ENCODE results near the gene C16orf46. TPM values are rescaled to one million over a fixed set of nuclear protein-coding genes. Genes with fewer than 3 reads are reported as not detected.

The C16orf46 gene
- polyA plus RNA-seq, 1 of the 3 experiments (the other 2 are of a cell fraction): 1.5 TPM

DNA sequence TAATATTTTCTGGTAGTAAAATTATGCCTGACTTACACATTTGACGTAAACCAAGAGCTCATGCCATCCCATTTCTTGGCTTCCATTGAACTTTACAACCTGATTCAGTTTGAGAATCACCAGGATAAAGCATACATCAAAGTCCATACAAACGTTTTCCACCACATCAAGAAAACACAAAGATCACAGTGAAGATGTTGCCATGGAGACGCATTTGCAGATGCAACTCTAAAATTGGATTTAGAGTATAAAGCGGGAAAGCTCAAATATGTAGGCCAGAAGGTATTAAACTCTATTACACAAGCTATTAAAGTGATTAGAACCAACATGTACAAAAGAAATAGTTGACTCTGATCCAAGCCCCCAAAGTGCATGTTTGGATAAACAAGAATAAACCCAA is 10.4 kb downstream of the C16orf46 start:
- no peaks in the 10 kb centered on the region for H4K20me1 ChIP-seq (ENCODE audit: insufficient read depth)
- no peak overlapping the region for H2AFZ ChIP-seq (ENCODE audit: low read depth)
- no peaks in the 10 kb centered on the region for H3K79me2 ChIP-seq (ENCODE audit: insufficient read depth)
- ChIA-PET CTCF (interaction anchor here (0.8 to 2.4 kb wide), 3 partner anchors 18 to 62 kb away, joined by 3 to 8 read pairs (median 3); partner anchors contain the start of gene ATMIN), POLR2A (no interaction called here)
- H3K4me2 ChIP-seq: no peak overlapping the region
- H3K27me3 ChIP-seq (ENCODE audit: insufficient read depth): no peaks in the 10 kb centered on the region
- H3F3A ChIP-seq (replicated peaks; ENCODE audit: insufficient read depth): no peaks in the 10 kb centered on the region
- H3K4me1 ChIP-seq (ENCODE audit: control insufficient read depth in 1 of 2, insufficient read depth in 2 of 2, low read depth in 1 of 2, low read length in 1 of 2): no peaks in the 10 kb centered on the region
- no peaks in the 10 kb centered on the region for H3K9me2 ChIP-seq
- H3K4me3 ChIP-seq (ENCODE audit: low read depth in 2 of 2, low read length in 1 of 2): no peak overlapping the region
- no peak overlapping the region for H3K27ac ChIP-seq (ENCODE audit: low read depth in 2 of 2, low read length in 1 of 2)
- no peaks in the 10 kb centered on the region for H3K36me3 ChIP-seq (replicated peaks in 1 of 2; ENCODE audit: control insufficient read depth in 1 of 2, insufficient read depth in 2 of 2, low read length in 1 of 2)
- H3K9me3 ChIP-seq: no peaks in the 10 kb centered on the region
- DNase-seq: no peak
- 73% methylated on average over 4 of the region's 4 CpGs for WGBS (ENCODE audit: low lambda C conversion rate)
- no peak for TF ChIP-seq MXI1 (IDR thresholded peaks at IDR 0.05; ENCODE audit: low read depth, low read length)
- TF ChIP-seq TAF1 (IDR thresholded peaks at IDR 0.05; ENCODE audit: borderline replicate concordance, low read depth, low read length): no peak
- no peak overlapping the region for H3K9ac ChIP-seq

DNA sequence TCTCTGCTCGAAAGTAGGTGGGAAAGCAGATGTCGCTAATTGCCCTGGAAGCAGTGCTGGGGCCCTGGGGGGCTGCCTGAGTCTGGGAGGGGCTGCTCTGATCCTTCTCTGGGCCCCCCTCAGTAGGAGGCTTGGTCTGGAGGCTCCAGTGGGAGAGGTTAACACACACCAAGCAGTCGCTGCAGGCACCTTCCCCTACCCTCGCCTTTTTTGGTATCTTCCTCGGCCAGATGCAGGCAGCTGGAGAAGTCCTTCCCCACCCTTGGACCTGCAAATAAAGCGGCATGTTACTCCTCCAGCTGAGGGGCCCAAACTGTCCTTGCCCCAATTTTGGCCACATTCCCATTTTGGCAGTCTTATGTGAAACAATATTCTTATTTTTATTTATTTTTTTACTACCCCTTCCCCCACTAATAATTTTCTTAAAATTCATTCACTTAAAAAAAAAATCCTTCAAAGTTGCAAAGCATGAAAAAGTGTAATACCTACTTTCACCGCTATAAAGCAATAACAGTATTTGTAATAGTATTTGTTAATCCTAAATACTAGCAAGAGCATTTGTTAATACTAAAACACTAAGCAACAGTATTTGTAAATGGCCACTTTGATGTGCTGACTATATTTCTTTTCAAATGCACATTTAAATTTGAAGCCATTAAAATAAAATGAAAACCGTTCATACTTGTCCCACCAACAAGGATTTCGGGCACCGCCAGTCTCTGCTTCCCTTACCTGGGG is 15.0 kb downstream of the C16orf46 start:
- Histone ChIP-seq H3F3A (replicated peaks; ENCODE audit: insufficient read depth) (no peaks in the 10 kb centered on the region), H3K9me2 (no peaks in the 10 kb centered on the region), H2AFZ (ENCODE audit: low read depth) (no peak overlapping the region), H3K27ac (ENCODE audit: low read depth in 2 of 2, low read length in 1 of 2) (no peak overlapping the region), H3K9ac (no peak overlapping the region), H3K4me3 (ENCODE audit: low read depth in 2 of 2, low read length in 1 of 2) (no peak overlapping the region), H3K4me1 (ENCODE audit: control insufficient read depth in 1 of 2, insufficient read depth in 2 of 2, low read depth in 1 of 2, low read length in 1 of 2) (no peaks in the 10 kb centered on the region), H3K9me3 (no peaks in the 10 kb centered on the region), H4K20me1 (ENCODE audit: insufficient read depth) (no peaks in the 10 kb centered on the region), H3K36me3 (replicated peaks in 1 of 2; ENCODE audit: control insufficient read depth in 1 of 2, insufficient read depth in 2 of 2, low read length in 1 of 2) (no peaks in the 10 kb centered on the region), H3K4me2 (no peak overlapping the region), H3K79me2 (ENCODE audit: insufficient read depth) (no peaks in the 10 kb centered on the region), H3K27me3 (ENCODE audit: insufficient read depth) (no peaks in the 10 kb centered on the region)
- CTCF ChIA-PET: no interaction called here
- no peak for TF ChIP-seq RAD21 (IDR thresholded peaks at IDR 0.05; ENCODE audit: low read length)
- TF ChIP-seq, protein P1, sequence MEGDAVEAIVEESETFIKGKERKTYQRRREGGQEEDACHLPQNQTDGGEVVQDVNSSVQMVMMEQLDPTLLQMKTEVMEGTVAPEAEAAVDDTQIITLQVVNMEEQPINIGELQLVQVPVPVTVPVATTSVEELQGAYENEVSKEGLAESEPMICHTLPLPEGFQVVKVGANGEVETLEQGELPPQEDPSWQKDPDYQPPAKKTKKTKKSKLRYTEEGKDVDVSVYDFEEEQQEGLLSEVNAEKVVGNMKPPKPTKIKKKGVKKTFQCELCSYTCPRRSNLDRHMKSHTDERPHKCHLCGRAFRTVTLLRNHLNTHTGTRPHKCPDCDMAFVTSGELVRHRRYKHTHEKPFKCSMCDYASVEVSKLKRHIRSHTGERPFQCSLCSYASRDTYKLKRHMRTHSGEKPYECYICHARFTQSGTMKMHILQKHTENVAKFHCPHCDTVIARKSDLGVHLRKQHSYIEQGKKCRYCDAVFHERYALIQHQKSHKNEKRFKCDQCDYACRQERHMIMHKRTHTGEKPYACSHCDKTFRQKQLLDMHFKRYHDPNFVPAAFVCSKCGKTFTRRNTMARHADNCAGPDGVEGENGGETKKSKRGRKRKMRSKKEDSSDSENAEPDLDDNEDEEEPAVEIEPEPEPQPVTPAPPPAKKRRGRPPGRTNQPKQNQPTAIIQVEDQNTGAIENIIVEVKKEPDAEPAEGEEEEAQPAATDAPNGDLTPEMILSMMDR (IDR thresholded peaks at IDR 0.05): no peak
- TF ChIP-seq SIN3A (IDR thresholded peaks at IDR 0.05; ENCODE audit: borderline replicate concordance, low read depth, low read length): no peak
- no peak for TF ChIP-seq POLR2AphosphoS5 (IDR thresholded peaks at IDR 0.05; ENCODE audit: low read depth, low read length)
- TF ChIP-seq, protein P2, sequence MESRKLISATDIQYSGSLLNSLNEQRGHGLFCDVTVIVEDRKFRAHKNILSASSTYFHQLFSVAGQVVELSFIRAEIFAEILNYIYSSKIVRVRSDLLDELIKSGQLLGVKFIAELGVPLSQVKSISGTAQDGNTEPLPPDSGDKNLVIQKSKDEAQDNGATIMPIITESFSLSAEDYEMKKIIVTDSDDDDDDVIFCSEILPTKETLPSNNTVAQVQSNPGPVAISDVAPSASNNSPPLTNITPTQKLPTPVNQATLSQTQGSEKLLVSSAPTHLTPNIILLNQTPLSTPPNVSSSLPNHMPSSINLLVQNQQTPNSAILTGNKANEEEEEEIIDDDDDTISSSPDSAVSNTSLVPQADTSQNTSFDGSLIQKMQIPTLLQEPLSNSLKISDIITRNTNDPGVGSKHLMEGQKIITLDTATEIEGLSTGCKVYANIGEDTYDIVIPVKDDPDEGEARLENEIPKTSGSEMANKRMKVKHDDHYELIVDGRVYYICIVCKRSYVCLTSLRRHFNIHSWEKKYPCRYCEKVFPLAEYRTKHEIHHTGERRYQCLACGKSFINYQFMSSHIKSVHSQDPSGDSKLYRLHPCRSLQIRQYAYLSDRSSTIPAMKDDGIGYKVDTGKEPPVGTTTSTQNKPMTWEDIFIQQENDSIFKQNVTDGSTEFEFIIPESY (IDR thresholded peaks at IDR 0.05; ENCODE audit: borderline replicate concordance, low read depth): no peak
- TF ChIP-seq, protein P3, sequence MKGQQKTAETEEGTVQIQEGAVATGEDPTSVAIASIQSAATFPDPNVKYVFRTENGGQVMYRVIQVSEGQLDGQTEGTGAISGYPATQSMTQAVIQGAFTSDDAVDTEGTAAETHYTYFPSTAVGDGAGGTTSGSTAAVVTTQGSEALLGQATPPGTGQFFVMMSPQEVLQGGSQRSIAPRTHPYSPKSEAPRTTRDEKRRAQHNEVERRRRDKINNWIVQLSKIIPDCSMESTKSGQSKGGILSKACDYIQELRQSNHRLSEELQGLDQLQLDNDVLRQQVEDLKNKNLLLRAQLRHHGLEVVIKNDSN (IDR thresholded peaks at IDR 0.05; ENCODE audit: borderline replicate concordance, low read depth): no peak
- TF ChIP-seq ELF1 (IDR thresholded peaks at IDR 0.05): no peak
- no peak for TF ChIP-seq NRF1 (IDR thresholded peaks at IDR 0.05; ENCODE audit: low read depth, low read length)
- TF ChIP-seq JUND (IDR thresholded peaks at IDR 0.05): no peak
- no peak for TF ChIP-seq RXRA (IDR thresholded peaks at IDR 0.05; ENCODE audit: borderline replicate concordance, low read depth)
- TF ChIP-seq SMC3 (IDR thresholded peaks at IDR 0.05; ENCODE audit: low read depth, low read length): no peak
- TF ChIP-seq, protein P4, sequence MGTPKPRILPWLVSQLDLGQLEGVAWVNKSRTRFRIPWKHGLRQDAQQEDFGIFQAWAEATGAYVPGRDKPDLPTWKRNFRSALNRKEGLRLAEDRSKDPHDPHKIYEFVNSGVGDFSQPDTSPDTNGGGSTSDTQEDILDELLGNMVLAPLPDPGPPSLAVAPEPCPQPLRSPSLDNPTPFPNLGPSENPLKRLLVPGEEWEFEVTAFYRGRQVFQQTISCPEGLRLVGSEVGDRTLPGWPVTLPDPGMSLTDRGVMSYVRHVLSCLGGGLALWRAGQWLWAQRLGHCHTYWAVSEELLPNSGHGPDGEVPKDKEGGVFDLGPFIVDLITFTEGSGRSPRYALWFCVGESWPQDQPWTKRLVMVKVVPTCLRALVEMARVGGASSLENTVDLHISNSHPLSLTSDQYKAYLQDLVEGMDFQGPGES (IDR thresholded peaks at IDR 0.05; ENCODE audit: low read depth, low read length): no peak
- no peak for DNase-seq
- POLR2A ChIA-PET: no interaction called here
- 91% methylated on average over 9 of the region's 10 CpGs for WGBS (ENCODE audit: low lambda C conversion rate)

All from SK-N-SH (cell line).